OCI-LY3 (cell line): ENCODE results near the gene BAMBI.

ENCODE experiments used
- H2AFZ ChIP-seq: fragments of 200-600, 300-600 bp; shearing (Covaris generic); 2 replicates; pipeline ENCODE4 v1.6.0; 2014; ENCODE audit warnings: antibody characterized with exemption, low read depth, low read length
- H3K27ac ChIP-seq: fragments of 200-600, 300-600 bp; sonication (generic); 2 replicates; pipeline ENCODE4 v1.5.1; 2014; ENCODE audit warnings: mild to moderate bottlenecking, low read length, moderate library complexity, mixed read lengths
- H3K27me3 ChIP-seq: fragments of 200-600, 300-600 bp; sonication (generic); 2 replicates; pipeline ENCODE4 v1.6.1; 2014; ENCODE audit warnings: low read depth, low read length, mixed read lengths
- H3K36me3 ChIP-seq: fragments of 200-600, 300-600 bp; sonication (generic); replicated peaks from 2 replicates; pipeline ENCODE3; 2014; ENCODE audit warnings: low read depth, low read length, mixed read lengths
- H3K4me1 ChIP-seq: fragments of 300-600, 200-600 bp; sonication (generic); 2 replicates; pipeline ENCODE4 v1.6.1; 2014; ENCODE audit warnings: low read length, mixed read lengths
- H3K4me2 ChIP-seq: fragments of 200-600, 300-600 bp; sonication (generic); 2 replicates; pipeline ENCODE4 v1.6.1; 2014; ENCODE audit warnings: low read length, mixed read lengths
- H3K4me3 ChIP-seq: fragments of 300-600, 200-600 bp; sonication (generic); 2 replicates; pipeline ENCODE4 v1.5.1; 2014; ENCODE audit warnings: antibody characterized with exemption, mild to moderate bottlenecking, low read length, moderate library complexity
- H3K79me2 ChIP-seq: fragments of 300-600, 200-600 bp; shearing (Covaris generic); 2 replicates; pipeline ENCODE4 v1.6.1; 2014; ENCODE audit warnings: mild to moderate bottlenecking, low read length, mixed read lengths
- H3K9ac ChIP-seq: fragments of 300-600, 200-600 bp; shearing (Covaris generic); 2 replicates; pipeline ENCODE4 v1.6.0; 2014; ENCODE audit warnings: mild to moderate bottlenecking, low read length, moderate library complexity
- H3K9me3 ChIP-seq: fragments of 200-600, 300-600 bp; shearing (Covaris generic); 2 replicates; pipeline ENCODE4 v1.6.1; 2014; ENCODE audit warnings: low read length, mixed read lengths; ENCODE audit not compliant: insufficient read depth
- H4K20me1 ChIP-seq: fragments of 200-600, 300-600 bp; sonication (generic); 2 replicates; pipeline ENCODE4 v1.6.1; 2016; ENCODE audit warnings: low read length, mixed read lengths; ENCODE audit not compliant: insufficient read depth
- CTCF ChIP-seq: fragments of 200-600, 300-600 bp; sonication (generic); IDR thresholded peaks from 2 replicates; pipeline ENCODE4 v1.5.1; 2014; ENCODE audit warnings: antibody characterized with exemption, low read length, low read depth
- EZH2phosphoT487 ChIP-seq: fragments of 200-600 bp; shearing (Covaris generic); IDR thresholded peaks from 2 replicates; pipeline ENCODE4 v1.6.1; 2018; ENCODE audit warnings: antibody characterized with exemption, mixed run types, low read depth

Gene BAMBI

GRCh38 chr10:28714401-28715053 is 37.2 kb downstream of the BAMBI start:
- no peaks in the 10 kb centered on the region for H3K36me3 ChIP-seq
- no peaks in the 10 kb centered on the region for H3K79me2 ChIP-seq
- no peak overlapping the region for H3K9ac ChIP-seq
- TF ChIP-seq CTCF (no peak), EZH2phosphoT487 (no peak)
- no peak overlapping the region for H3K4me3 ChIP-seq
- H3K9me3 ChIP-seq = no peaks in the 10 kb centered on the region
- H3K27ac ChIP-seq = no peak overlapping the region
- no peaks in the 10 kb centered on the region for H3K27me3 ChIP-seq
- no peak overlapping the region for H3K4me2 ChIP-seq
- H4K20me1 ChIP-seq = no peaks in the 10 kb centered on the region
- no peaks in the 10 kb centered on the region for H3K4me1 ChIP-seq
- no peak overlapping the region for H2AFZ ChIP-seq

GRCh38 chr10:28715246-28715645 is 37.9 kb downstream of the BAMBI start:
- no peaks in the 10 kb centered on the region for H3K79me2 ChIP-seq
- no peaks in the 10 kb centered on the region for H3K36me3 ChIP-seq
- H3K4me3 ChIP-seq = no peak overlapping the region
- no peak overlapping the region for H2AFZ ChIP-seq
- H3K27ac ChIP-seq = no peak overlapping the region
- H3K9me3 ChIP-seq = no peaks in the 10 kb centered on the region
- H3K9ac ChIP-seq = no peak overlapping the region
- H3K27me3 ChIP-seq = no peaks in the 10 kb centered on the region
- H3K4me1 ChIP-seq = no peaks in the 10 kb centered on the region
- no peak overlapping the region for H3K4me2 ChIP-seq
- no peak for TF ChIP-seq EZH2phosphoT487
- no peak for TF ChIP-seq CTCF
- H4K20me1 ChIP-seq = no peaks in the 10 kb centered on the region

- no peak overlapping the region for H3K4me3 ChIP-seq
- H3K27ac ChIP-seq = no peak overlapping the region
- no peak overlapping the region for H3K9ac ChIP-seq
- no peak overlapping the region for H2AFZ ChIP-seq
- no peaks in the 10 kb centered on the region for H3K79me2 ChIP-seq
- no peak overlapping the region for H3K4me2 ChIP-seq
- no peaks in the 10 kb centered on the region for H3K4me1 ChIP-seq
- no peaks in the 10 kb centered on the region for H3K36me3 ChIP-seq
- H3K27me3 ChIP-seq = no peaks in the 10 kb centered on the region
- H4K20me1 ChIP-seq = no peaks in the 10 kb centered on the region
- TF ChIP-seq CTCF = no peak
- no peaks in the 10 kb centered on the region for H3K9me3 ChIP-seq
These were observed 38.4 kb downstream of the BAMBI start for GRCh38 chr10:28715757-28716156.

GRCh38 chr10:28716748-28717147 is 39.4 kb downstream of the BAMBI start:
- Histone ChIP-seq H3K27ac (no peak overlapping the region), H3K79me2 (no peaks in the 10 kb centered on the region), H3K27me3 (no peaks in the 10 kb centered on the region), H4K20me1 (no peaks in the 10 kb centered on the region), H2AFZ (no peak overlapping the region), H3K9ac (no peak overlapping the region), H3K4me2 (no peak overlapping the region), H3K9me3 (no peaks in the 10 kb centered on the region), H3K4me3 (no peak overlapping the region), H3K36me3 (no peaks in the 10 kb centered on the region), H3K4me1 (no peaks in the 10 kb centered on the region)
- no peak for TF ChIP-seq CTCF
- no peak for TF ChIP-seq EZH2phosphoT487
